GM19023 (cell line): ENCODE results near the gene UBE2L3.
"Not testable (repeated sequence)": the region's sequence is repeated elsewhere in the genome, so short reads cannot be mapped to it uniquely, and the experiment has no call there.

Experiments
- ATAC-seq: cut with Tn5 transposase; IDR thresholded peaks from one replicate; pipeline ENCODE4 v1.9.1; 2021; ENCODE audit warnings: mild to moderate bottlenecking, moderate library complexity; ENCODE audit not compliant: unreplicated experiment

UBE2L3 gene

DNA sequence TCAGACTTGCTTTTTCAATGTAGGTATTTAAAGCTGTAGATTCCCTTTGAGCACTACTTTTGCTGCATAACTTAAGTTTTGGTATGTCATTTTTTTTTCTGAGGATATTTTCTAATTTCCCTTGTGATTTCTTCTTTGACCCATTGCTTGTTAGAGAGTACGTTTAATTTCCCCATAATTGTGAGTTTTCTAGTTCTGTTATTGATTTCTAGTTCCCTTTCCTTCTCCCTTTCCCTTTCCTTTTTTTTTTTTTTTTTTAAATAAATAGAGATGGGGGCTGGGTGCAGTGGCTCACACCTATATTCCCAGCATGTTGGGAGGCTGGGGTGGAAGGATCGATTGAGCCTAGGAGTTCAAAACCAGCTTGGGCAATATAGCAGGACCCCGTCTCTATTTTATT is 30.8 kb downstream of the UBE2L3 start:
- no peak for ATAC-seq

- no peak for ATAC-seq
Observed at GRCh38 chr22:21599053-21599893, 31.8 kb downstream of the UBE2L3 start.

DNA sequence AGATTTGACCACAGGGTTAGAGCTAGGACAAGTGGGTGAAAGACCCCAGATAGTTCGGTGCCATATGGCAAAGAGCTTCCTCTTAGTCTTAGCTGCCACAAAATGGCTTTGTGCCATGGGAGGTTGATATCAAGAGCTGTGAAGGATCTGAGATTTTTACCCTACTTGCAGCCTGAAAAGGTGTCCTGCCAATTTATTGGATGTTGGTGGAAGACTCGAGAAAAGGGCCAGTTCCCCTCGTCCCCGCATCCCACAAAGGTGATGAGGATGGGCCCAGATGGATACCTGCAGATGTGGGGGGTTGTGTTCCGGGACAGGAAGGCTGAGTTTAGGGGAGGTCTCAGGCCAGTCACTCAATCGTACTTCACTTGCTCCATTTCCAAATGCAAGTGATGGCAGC is 35.1 kb downstream of the UBE2L3 start:
- ATAC-seq = no peak

DNA sequence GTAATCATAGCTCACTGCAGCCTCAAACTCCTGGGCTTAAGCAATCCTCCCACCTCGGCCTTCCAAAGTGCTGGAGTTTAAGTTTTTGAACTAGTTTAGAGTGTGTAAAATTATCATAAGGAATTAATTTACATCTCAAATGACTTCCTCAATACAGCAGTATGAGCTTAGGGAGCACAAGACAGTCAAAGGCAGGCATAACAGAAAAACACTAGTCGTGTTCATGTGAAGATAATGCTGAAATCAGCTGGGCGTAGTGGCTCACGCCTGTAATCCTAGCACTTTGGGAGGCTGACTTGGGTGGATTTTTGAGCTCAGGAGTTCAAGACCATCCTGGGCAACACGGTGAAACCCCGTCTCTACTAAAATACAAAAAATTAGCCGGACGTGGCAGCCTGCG is 36.5 kb downstream of the UBE2L3 start:
- ATAC-seq = no peak

DNA sequence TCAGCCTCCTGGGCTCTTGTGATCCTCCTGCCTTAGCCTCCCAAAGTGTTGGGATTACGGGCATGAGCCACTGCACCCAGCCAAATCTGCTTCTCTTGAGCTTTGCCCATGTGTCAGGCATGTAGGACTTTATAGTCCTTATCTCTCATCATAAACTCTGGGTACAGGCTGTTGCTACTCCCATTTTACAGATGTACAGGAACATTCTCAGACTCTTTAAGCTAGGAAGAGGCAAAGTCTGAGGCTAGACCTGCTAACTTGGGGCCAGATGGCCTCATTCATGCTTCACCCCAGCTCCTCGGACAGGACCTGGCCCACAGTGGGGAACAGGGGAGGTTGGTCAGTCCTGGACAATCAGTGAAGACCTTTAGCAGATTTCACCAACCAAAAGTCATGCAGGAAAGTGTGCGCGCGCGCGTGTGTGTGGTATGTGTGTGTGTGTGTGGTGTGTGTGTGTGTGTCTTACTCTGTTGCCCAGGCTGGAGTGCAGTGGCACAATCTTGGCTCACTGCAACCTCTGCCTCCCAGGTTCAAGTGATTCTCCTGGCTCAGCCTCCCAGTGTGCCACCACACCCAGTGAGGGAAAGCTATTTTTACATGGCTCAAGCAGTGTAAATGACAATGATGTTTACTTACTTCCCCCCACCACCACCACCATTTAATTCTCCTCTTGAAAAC is 38.5 kb downstream of the UBE2L3 start:
- no peak for ATAC-seq

GRCh38 chr22:21606775-21607174 is 39.3 kb downstream of the UBE2L3 start:
- no peak for ATAC-seq

DNA sequence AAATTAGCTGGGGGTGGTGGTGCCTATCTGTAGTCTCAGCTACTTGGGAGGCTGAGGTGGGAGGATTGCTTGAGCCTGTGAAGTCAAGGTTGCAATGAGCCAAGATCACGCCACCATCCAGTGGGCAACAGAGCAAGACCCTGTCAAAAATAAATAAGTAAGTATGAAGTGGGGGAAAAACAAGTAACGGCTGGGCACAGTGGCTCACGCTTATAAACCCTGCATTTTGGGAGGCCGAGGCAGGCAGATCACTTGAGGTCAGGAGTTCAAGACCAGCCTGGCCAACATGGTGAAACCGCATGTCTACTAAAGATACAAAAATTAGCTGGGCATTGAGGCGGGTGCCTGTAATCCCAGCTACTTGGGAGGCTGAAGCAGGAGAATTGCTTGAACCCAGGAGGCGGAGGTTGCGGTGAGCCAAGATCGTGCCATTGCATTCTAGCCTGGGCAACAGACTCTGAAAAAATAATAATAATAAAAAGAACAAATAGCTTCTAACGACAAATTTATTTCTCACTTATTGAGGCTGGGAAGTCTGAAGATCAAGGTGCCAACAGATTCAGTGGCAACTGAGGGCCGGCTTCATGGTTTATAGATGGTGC is 42.1 kb downstream of the UBE2L3 start:
- ATAC-seq = not testable (repeated sequence)

GRCh38 chr22:21611210-21611977 is 43.9 kb downstream of the UBE2L3 start:
- no peak for ATAC-seq

DNA sequence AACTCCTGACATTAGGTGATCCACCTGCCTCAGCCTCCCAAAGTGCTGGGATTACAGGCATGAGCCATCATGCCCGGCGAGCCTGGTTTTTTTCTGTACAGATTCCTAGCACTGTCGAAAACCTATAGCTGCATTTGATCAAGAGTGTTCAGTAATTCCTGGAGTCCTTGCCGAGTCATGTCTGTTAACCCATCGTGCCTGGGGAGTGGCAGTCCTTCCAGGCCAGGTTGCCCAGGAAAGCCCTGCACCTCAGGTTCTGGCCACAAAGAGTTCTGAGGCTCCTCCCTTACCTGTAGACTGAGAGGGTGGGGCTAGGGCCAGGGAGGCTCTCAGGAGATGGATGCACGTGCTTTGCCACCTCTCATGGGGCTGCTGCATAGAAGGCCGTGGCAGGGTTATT is 45.3 kb downstream of the UBE2L3 start:
- no peak for ATAC-seq

DNA sequence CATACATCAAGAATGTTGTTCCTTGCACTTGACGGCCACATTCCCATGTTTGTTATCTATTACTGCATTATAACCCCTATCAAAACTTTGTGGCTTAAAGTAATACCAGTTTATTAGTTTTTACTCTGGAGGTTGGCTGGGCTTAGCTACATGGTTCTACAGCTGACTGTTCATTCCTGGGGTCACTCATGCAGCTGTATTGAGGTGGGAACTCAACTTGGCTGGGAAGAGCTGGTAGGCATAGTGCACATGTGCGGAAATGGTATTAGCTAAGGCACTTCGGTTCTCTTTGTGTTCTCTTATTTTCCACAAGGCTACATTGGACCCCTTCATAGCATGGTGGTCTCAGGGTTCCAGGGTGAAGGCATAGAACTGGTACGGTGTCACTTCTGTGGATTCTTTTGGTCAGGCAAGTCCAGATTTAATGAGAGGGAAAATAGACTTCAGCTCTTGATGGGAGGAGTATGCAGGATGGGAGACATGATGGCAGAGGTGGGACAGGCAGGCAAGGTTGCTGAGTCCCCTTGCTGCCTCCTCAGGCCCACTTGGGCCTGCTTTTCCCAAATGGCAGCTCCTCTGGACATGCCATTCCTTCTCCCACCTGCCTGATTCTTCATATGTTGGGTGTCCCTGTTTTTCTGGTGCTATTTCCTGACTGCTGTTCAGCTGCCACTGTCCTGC is 46.2 kb downstream of the UBE2L3 start:
- ATAC-seq = no peak

DNA sequence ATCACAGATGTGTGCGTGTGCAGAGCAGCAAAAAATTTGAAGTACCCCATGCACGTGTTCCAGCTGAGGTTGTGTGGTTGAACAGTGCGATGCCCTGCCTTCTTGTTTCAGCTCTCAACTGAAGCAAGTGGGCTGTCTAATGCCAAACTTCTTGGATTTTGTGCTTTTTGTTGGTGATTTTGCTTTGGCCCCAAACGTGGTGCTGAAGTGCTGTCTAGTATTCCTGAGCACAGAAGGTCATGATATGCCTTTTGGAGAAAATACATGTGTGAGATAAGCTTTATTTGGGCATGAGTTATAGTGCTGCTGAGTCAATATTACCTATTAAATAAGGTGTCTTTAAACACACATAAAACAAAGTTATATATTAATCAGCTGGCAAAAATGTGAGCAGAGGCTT is 48.2 kb downstream of the UBE2L3 start:
- no peak for ATAC-seq

DNA sequence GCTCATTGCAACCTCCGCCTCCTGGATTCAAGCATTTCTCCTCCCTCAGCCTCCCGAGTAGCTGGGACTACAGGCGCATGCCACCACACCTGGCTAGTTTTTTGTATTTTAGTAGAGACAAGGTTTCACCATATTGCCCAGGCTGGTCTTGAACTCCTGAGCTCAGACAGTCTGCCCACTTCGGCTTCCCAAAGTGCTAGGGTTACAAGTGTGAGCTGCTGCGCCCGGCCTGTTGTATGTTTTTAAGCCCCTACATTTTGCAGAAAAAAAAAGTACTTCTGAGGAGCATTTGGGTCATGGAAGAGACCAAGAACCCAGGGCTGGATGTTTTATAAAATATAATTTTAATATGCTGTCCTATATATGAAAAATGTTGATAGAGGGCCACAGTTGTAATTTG is 49.8 kb downstream of the UBE2L3 start:
- ATAC-seq = not testable (repeated sequence)

GRCh38 chr22:21621025-21621424 is 53.5 kb downstream of the UBE2L3 start:
- no peak for ATAC-seq

- ATAC-seq = no peak
Observed at GRCh38 chr22:21622011-21622918, 54.8 kb downstream of the UBE2L3 start.

DNA sequence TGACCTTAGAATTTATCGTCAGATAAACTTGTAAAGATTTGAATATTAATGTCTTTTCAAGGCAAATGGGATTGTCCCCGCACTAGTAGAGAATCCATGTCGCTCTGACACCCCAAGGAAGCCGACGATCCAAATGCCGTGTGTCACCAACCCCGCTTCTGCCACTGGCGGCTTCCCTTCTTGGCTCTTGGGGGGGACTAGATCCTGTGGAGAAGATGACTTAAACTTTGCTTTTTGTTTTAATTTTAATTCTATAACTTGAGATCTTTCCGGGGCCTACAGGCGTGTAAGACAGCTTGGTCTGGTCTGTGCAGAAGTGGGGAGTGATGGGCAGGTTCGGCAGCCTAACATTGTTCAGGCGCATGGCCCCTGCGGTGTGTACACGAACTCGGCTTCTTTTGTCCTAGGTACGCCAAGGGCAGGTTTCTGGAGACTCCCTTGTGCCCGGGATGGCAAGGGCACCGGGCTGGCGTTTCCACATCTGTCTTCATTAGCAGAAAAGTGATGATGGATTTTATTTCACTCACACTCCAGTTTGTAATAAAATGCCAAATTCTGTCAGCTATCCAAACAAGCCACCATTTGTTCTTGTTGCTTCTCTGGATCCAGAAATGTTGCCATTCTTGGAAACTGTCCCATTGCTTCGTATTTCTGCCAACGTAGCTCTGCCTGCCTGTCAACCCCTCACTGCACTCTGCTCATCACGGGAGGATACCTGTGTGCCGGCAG is 55.6 kb downstream of the UBE2L3 start:
- ATAC-seq = no peak

GRCh38 chr22:21623648-21623970 is 56.1 kb downstream of the UBE2L3 start:
- ATAC-seq = no peak

- no peak for ATAC-seq
Observed at GRCh38 chr22:21624120-21624879, 56.8 kb downstream of the UBE2L3 start.
